IMR-90 (cell line): ENCODE results near the gene SPAG9. TPM values are rescaled to one million over a fixed set of nuclear protein-coding genes. Genes with fewer than 3 reads are reported as not detected.

Experiments used
- ATAC-seq: fragments of 200-7000 bp; cut with Tn5 transposase; 2 replicates; pipeline ENCODE4 v1.9.1; 2020; ENCODE audit warnings: low read depth, mild to moderate bottlenecking, moderate library complexity
- BruUV-seq: library from RNA; stranded (reverse); fragments of 400-500 nt; replicated peaks from 2 replicates; lab custom pipeline; 2021; lab: Mats Ljungman, UMichigan
- CTCF ChIA-PET: fragments of 300-600 bp; formaldehyde crosslinking; extraction: SDS; loops from one replicate; lab custom pipeline; 2021; ENCODE audit warnings: antibody characterized with exemption; lab: Yijun Ruan, JAX
- POLR2A ChIA-PET: fragments of 300-600 bp; sonication (Branson Sonifier 250); formaldehyde crosslinking; loops from one replicate; lab custom pipeline; 2022; ENCODE audit warnings: antibody characterized with exemption; ENCODE audit not compliant: unreplicated experiment; lab: Charles Lee
- DNase-seq: peaks from one replicate; pipeline ENCODE4 v3.0.0; 2013
- H2AFZ ChIP-seq: replicated peaks from 2 replicates; pipeline ENCODE3; 2013; ENCODE audit warnings: low read length, mild to moderate bottlenecking; ENCODE audit not compliant: poor library complexity
- H2AK5ac ChIP-seq: 2 replicates; pipeline ENCODE4 v1.6.1; 2013; ENCODE audit warnings: low read depth, low read length, inconsistent platforms
- H2AK9ac ChIP-seq: replicated peaks from 2 replicates; pipeline ENCODE3; 2013; ENCODE audit warnings: mild to moderate bottlenecking, low read depth, low read length, moderate library complexity; ENCODE audit not compliant: poor library complexity
- H2BK120ac ChIP-seq: 2 replicates; pipeline ENCODE4 v1.6.1; 2013; ENCODE audit warnings: low read depth, low read length, inconsistent platforms
- H2BK15ac ChIP-seq: 3 replicates; pipeline ENCODE4 v1.6.1; 2013; ENCODE audit warnings: low read depth, low read length, inconsistent platforms
- H2BK20ac ChIP-seq: 2 replicates; pipeline ENCODE4 v1.6.1; 2013; ENCODE audit warnings: low read depth, mild to moderate bottlenecking, inconsistent platforms, low read length, moderate library complexity
- H2BK5ac ChIP-seq: 2 replicates; pipeline ENCODE4 v1.6.1; 2013; ENCODE audit warnings: mild to moderate bottlenecking, low read depth, low read length, inconsistent platforms; ENCODE audit not compliant: poor library complexity, severe bottlenecking
- H3K14ac ChIP-seq: replicated peaks from 2 replicates; pipeline ENCODE4 v1.6.1; 2013; ENCODE audit warnings: low read depth, low read length, inconsistent platforms
- H3K18ac ChIP-seq: 2 replicates; pipeline ENCODE4 v1.6.1; 2013; ENCODE audit warnings: low read depth, low read length, control low read depth
- H3K23ac ChIP-seq: 2 replicates; pipeline ENCODE4 v1.6.1; 2013; ENCODE audit warnings: low read depth, low read length, inconsistent platforms
- H3K27ac ChIP-seq: 2 replicates; pipeline ENCODE4 v1.5.1; 2013; ENCODE audit warnings: mild to moderate bottlenecking, control low read depth, low read length; ENCODE audit not compliant: insufficient read depth
- H3K27me3 ChIP-seq: 2 replicates; pipeline ENCODE4 v1.6.1; 2013; ENCODE audit warnings: low read length; ENCODE audit not compliant: control insufficient read depth, insufficient read depth
- H3K36me3 ChIP-seq: 2 replicates; pipeline ENCODE4 v1.6.1; 2013; ENCODE audit warnings: low read length, mixed read lengths; ENCODE audit not compliant: control insufficient read depth, insufficient read depth
- H3K4ac ChIP-seq: 2 replicates; pipeline ENCODE4 v1.6.1; 2013; ENCODE audit warnings: low read depth, low read length, inconsistent platforms
- H3K4me1 ChIP-seq: 2 replicates; pipeline ENCODE4 v1.6.1; 2013; ENCODE audit warnings: low read length, mixed read lengths; ENCODE audit not compliant: control insufficient read depth, insufficient read depth
- H3K4me2 ChIP-seq: 2 replicates; pipeline ENCODE4 v1.6.1; 2013; ENCODE audit warnings: low read depth, mild to moderate bottlenecking, control low read depth, low read length, moderate library complexity
- H3K4me3 ChIP-seq: 2 replicates; pipeline ENCODE4 v1.5.1; 2013; ENCODE audit warnings: low read depth, mild to moderate bottlenecking, control low read depth, low read length, moderate library complexity; ENCODE audit not compliant: insufficient read depth
- H3K56ac ChIP-seq: 2 replicates; pipeline ENCODE4 v1.6.1; 2013; ENCODE audit warnings: low read length, inconsistent platforms; ENCODE audit not compliant: insufficient read depth; ENCODE audit errors: extremely low read depth
- H3K79me1 ChIP-seq, 2 experiments: 2 replicates each; pipeline ENCODE4 v1.6.1; 2013; ENCODE audit warnings: low read length in 2 of 2, inconsistent platforms in 1 of 2, low read depth in 1 of 2
- H3K9ac ChIP-seq: 2 replicates; pipeline ENCODE4 v1.6.1; 2013; ENCODE audit warnings: low read depth, low read length, control low read depth
- H3K9me1 ChIP-seq: 2 replicates; pipeline ENCODE4 v1.6.1; 2013; ENCODE audit warnings: low read length, inconsistent platforms; ENCODE audit not compliant: insufficient read depth
- H3K9me3 ChIP-seq: 2 replicates; pipeline ENCODE4 v1.6.1; 2013; ENCODE audit warnings: low read length; ENCODE audit not compliant: control insufficient read depth, insufficient read depth
- H4K20me1 ChIP-seq: 2 replicates; pipeline ENCODE4 v1.6.1; 2013; ENCODE audit warnings: low read length, inconsistent platforms; ENCODE audit not compliant: insufficient read depth
- H4K5ac ChIP-seq: 2 replicates; pipeline ENCODE4 v1.6.1; 2013; ENCODE audit warnings: mild to moderate bottlenecking, low read depth, low read length, control low read depth
- H4K8ac ChIP-seq, 2 experiments: 2 replicates each; pipeline ENCODE4 v1.6.1; 2013; ENCODE audit warnings: low read depth in 2 of 2, low read length in 2 of 2, control low read depth in 1 of 2, inconsistent platforms in 1 of 2
- H4K91ac ChIP-seq: 2 replicates; pipeline ENCODE4 v1.6.1; 2013; ENCODE audit warnings: low read depth, low read length, inconsistent platforms; ENCODE audit not compliant: insufficient read depth
- BHLHE40 ChIP-seq: fragments of 150-350 bp; IDR thresholded peaks from 2 replicates; pipeline ENCODE4 v1.6.1; 2016; ENCODE audit warnings: mild to moderate bottlenecking, low read depth, low read length
- CEBPB ChIP-seq: IDR thresholded peaks from 2 replicates; pipeline ENCODE4 v1.6.1; 2012; ENCODE audit warnings: low read depth, low read length, improper control_type of control experiment
- CHD1 ChIP-seq: IDR thresholded peaks from 2 replicates; pipeline ENCODE4 v1.6.1; 2012; ENCODE audit warnings: low read depth, low read length, improper control_type of control experiment
- FOS ChIP-seq: fragments of 150-350 bp; IDR thresholded peaks from 2 replicates; pipeline ENCODE4 v1.6.1; 2016; ENCODE audit warnings: low read depth, low read length
- MAFK ChIP-seq: IDR thresholded peaks from 2 replicates; pipeline ENCODE4 v1.6.1; 2012; ENCODE audit warnings: low read depth, low read length, improper control_type of control experiment
- MAZ ChIP-seq: IDR thresholded peaks from 2 replicates; pipeline ENCODE4 v1.6.1; 2012; ENCODE audit warnings: low read depth, mild to moderate bottlenecking, low read length, improper control_type of control experiment, moderate library complexity, borderline replicate concordance
- MXI1 ChIP-seq: IDR thresholded peaks from 2 replicates; pipeline ENCODE4 v1.6.1; 2012; ENCODE audit warnings: low read depth, mild to moderate bottlenecking, low read length, moderate library complexity, borderline replicate concordance
- NFE2L2 ChIP-seq: fragments of 150-350 bp; IDR thresholded peaks from 2 replicates; pipeline ENCODE4 v1.6.1; 2016; ENCODE audit warnings: low read depth, mild to moderate bottlenecking, low read length
- POLR2A ChIP-seq: IDR thresholded peaks from 2 replicates; pipeline ENCODE4 v1.6.1; 2012; ENCODE audit warnings: mild to moderate bottlenecking, low read depth, low read length
- RAD21 ChIP-seq: IDR thresholded peaks from 2 replicates; pipeline ENCODE4 v1.6.1; 2012; ENCODE audit warnings: low read length, improper control_type of control experiment
- RCOR1 ChIP-seq: IDR thresholded peaks from 2 replicates; pipeline ENCODE4 v1.6.1; 2012; ENCODE audit warnings: mild to moderate bottlenecking, low read length, improper control_type of control experiment; ENCODE audit not compliant: insufficient replicate concordance
- RFX5 ChIP-seq: IDR thresholded peaks from 2 replicates; pipeline ENCODE4 v1.8.0; 2012; ENCODE audit warnings: low read depth, mild to moderate bottlenecking, low read length, moderate library complexity
- SMC3 ChIP-seq: fragments of 150-350 bp; IDR thresholded peaks from 2 replicates; pipeline ENCODE4 v1.6.1; 2016; ENCODE audit warnings: low read depth, mild to moderate bottlenecking, antibody characterized with exemption, low read length, moderate library complexity
- WGBS, 2 experiments: methylation state at CpG; one replicate each; pipeline versions ENCODE4 v1.1.5 to v1.1.7; 2013; ENCODE audit warnings: missing lambda C conversion rate in 2 of 2; ENCODE audit not compliant: insufficient read length in 1 of 2; ENCODE audit errors: extremely low coverage in 2 of 2; 5-methylcytosine and 5-hydroxymethylcytosine counted together
- dilution Hi-C: fragments of 300-500 bp; cut with HindIII; formaldehyde crosslinking; loops from one replicate; pipeline ENCODE4 v1.14.3; 2018; ENCODE audit warnings: low sequenced_read_pairs; ENCODE audit not compliant: unreplicated experiment
- in situ Hi-C: fragments of 300-500 bp; cut with MboI; formaldehyde crosslinking; loops from 3 replicates; pipeline ENCODE4 v1.14.3; 2019; ENCODE audit warnings: low sequenced_read_pairs, inconsistent platforms, mixed read lengths
- intact Hi-C: fragments of 100-400 bp; cut with micrococcal nuclease; formaldehyde crosslinking; loops from 2 replicates; pipeline ENCODE4 v1.10.0; 2022
- polyA plus RNA-seq, 3 experiments: library from polyadenylated mRNA; depleted of rRNA; stranded (reverse); fragments of >200 nt; gene quantifications; 2 replicates each; pipeline ENCODE4 v1.2.3, GENCODE V29; 2012; ENCODE audit warnings: low replicate concordance in 1 of 3
- total RNA-seq: library from RNA; depleted of rRNA; stranded (reverse); fragments of >200 nt; gene quantifications from 2 replicates; pipeline ENCODE4 v1.2.3, GENCODE V29; 2012
- TF ChIP-seq, protein P1 (sequence below): fragments of 150-350 bp; IDR thresholded peaks from 2 replicates; pipeline ENCODE4 v1.6.1; 2016; ENCODE audit warnings: low read depth, mild to moderate bottlenecking, low read length, moderate library complexity, borderline replicate concordance
- TF ChIP-seq, protein P2 (sequence below): conservative IDR thresholded peaks from 2 replicates; pipeline ENCODE4 v1.5.1; 2012; ENCODE audit warnings: mild to moderate bottlenecking, low read depth, low read length, improper control_type of control experiment

The SPAG9 gene
- total and polyA plus RNA-seq, 2 of the 4 experiments (the other 2 are of a cell fraction), result 26.7 to 75.5 TPM

DNA sequence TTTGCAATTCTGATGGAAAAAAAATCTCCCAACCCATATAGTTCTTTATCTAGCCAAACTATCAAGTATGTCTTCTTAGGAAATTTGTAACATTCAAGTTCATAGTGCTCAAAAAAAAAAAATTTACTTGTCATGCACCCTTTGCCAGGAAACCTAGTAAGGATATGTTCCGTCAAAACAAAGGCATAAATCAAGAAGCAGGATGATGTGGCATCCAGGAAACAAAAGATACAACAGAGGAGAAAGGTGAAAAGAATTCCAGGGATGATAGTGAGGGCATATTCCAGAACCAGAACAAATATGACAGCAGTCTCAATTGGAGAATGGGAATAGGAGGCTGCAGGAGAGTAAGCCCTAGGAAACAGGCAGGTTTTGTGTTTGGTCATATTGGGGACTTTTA, 104.6 kb downstream of the SPAG9 start:
- Histone ChIP-seq H3K9ac (no peak overlapping the region), H4K20me1 (no peaks in the 10 kb centered on the region), H3K27ac (no peak overlapping the region), H3K9me3 (no peaks in the 10 kb centered on the region), H4K91ac (no peak overlapping the region), H3K18ac (no peak overlapping the region), H2AFZ (no peak overlapping the region), H3K4ac (no peak overlapping the region), H2BK15ac (no peak overlapping the region), H3K9me1 (no peaks in the 10 kb centered on the region), H3K14ac (no peak overlapping the region), H3K4me3 (no peak overlapping the region), H2BK20ac (no peak overlapping the region), H2AK9ac (no peak overlapping the region), H2AK5ac (no peak overlapping the region), H3K27me3 (no peaks in the 10 kb centered on the region), H4K8ac (no peak overlapping the region), H3K36me3 (peaks cover 20% of the 10 kb centered on the region), H3K4me1 (no peaks in the 10 kb centered on the region), H4K5ac (no peak overlapping the region), H3K23ac (0 out of 2 replicates have a peak overlapping the region, but pooled peaks have one; percentile 4), H2BK5ac (no peak overlapping the region), H3K79me1 (peaks cover 0 to 3% of the 10 kb centered on the region in 2 experiments; a peak in 2 of 4 replicates), H2BK120ac (no peak overlapping the region), H3K4me2 (no peak overlapping the region), H3K56ac (no peak overlapping the region)
- dilution Hi-C loops (no loop called here), intact Hi-C loops (no loop called here), in situ Hi-C loops (no loop called here)
- ChIA-PET CTCF (no interaction called here), POLR2A (no interaction called here)
- ATAC-seq (no peak), DNase-seq (no peak)
- no peak for TF ChIP-seq CEBPB
- TF ChIP-seq RFX5, result no peak
- TF ChIP-seq MXI1, result no peak
- TF ChIP-seq POLR2A, result no peak
- TF ChIP-seq CHD1, result no peak
- no peak for TF ChIP-seq MAZ
- TF ChIP-seq SMC3, result no peak
- TF ChIP-seq, protein P1, sequence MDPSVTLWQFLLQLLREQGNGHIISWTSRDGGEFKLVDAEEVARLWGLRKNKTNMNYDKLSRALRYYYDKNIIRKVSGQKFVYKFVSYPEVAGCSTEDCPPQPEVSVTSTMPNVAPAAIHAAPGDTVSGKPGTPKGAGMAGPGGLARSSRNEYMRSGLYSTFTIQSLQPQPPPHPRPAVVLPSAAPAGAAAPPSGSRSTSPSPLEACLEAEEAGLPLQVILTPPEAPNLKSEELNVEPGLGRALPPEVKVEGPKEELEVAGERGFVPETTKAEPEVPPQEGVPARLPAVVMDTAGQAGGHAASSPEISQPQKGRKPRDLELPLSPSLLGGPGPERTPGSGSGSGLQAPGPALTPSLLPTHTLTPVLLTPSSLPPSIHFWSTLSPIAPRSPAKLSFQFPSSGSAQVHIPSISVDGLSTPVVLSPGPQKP, result no peak
- TF ChIP-seq NFE2L2, result no peak
- TF ChIP-seq MAFK, result no peak
- no peak for TF ChIP-seq BHLHE40
- TF ChIP-seq, protein P2, sequence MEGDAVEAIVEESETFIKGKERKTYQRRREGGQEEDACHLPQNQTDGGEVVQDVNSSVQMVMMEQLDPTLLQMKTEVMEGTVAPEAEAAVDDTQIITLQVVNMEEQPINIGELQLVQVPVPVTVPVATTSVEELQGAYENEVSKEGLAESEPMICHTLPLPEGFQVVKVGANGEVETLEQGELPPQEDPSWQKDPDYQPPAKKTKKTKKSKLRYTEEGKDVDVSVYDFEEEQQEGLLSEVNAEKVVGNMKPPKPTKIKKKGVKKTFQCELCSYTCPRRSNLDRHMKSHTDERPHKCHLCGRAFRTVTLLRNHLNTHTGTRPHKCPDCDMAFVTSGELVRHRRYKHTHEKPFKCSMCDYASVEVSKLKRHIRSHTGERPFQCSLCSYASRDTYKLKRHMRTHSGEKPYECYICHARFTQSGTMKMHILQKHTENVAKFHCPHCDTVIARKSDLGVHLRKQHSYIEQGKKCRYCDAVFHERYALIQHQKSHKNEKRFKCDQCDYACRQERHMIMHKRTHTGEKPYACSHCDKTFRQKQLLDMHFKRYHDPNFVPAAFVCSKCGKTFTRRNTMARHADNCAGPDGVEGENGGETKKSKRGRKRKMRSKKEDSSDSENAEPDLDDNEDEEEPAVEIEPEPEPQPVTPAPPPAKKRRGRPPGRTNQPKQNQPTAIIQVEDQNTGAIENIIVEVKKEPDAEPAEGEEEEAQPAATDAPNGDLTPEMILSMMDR, result no peak
- TF ChIP-seq FOS, result no peak
- TF ChIP-seq RAD21, result no peak
- no peak for TF ChIP-seq RCOR1
- BruUV-seq, result no TSS peak
- no CpG with 5 or more reads among the region's 1 CpG for WGBS, 2 experiments
